IMR-90 (cell line): ENCODE measurements around the gene KCNQ1. TPM values are rescaled to one million over a fixed set of nuclear protein-coding genes. Genes with fewer than 3 reads are reported as not detected.

ENCODE experiments used
- ATAC-seq: fragments of 200-7000 bp; cut with Tn5 transposase; 2 replicates; pipeline ENCODE4 v1.9.1; 2020; ENCODE audit warnings: low read depth, mild to moderate bottlenecking, moderate library complexity
- BruUV-seq: library from RNA; stranded (reverse); fragments of 400-500 nt; replicated peaks from 2 replicates; lab custom pipeline; 2021; lab: Mats Ljungman, UMichigan
- CTCF ChIA-PET: fragments of 300-600 bp; formaldehyde crosslinking; extraction: SDS; loops from one replicate; lab custom pipeline; 2021; ENCODE audit warnings: antibody characterized with exemption; lab: Yijun Ruan, JAX
- POLR2A ChIA-PET: fragments of 300-600 bp; sonication (Branson Sonifier 250); formaldehyde crosslinking; loops from one replicate; lab custom pipeline; 2022; ENCODE audit warnings: antibody characterized with exemption; ENCODE audit not compliant: unreplicated experiment; lab: Charles Lee
- DNase-seq: peaks from one replicate; pipeline ENCODE4 v3.0.0; 2013
- H2AFZ ChIP-seq: replicated peaks from 2 replicates; pipeline ENCODE3; 2013; ENCODE audit warnings: low read length, mild to moderate bottlenecking; ENCODE audit not compliant: poor library complexity
- H2AK5ac ChIP-seq: 2 replicates; pipeline ENCODE4 v1.6.1; 2013; ENCODE audit warnings: low read depth, low read length, inconsistent platforms
- H2AK9ac ChIP-seq: replicated peaks from 2 replicates; pipeline ENCODE3; 2013; ENCODE audit warnings: mild to moderate bottlenecking, low read depth, low read length, moderate library complexity; ENCODE audit not compliant: poor library complexity
- H2BK120ac ChIP-seq: 2 replicates; pipeline ENCODE4 v1.6.1; 2013; ENCODE audit warnings: low read depth, low read length, inconsistent platforms
- H2BK15ac ChIP-seq: 3 replicates; pipeline ENCODE4 v1.6.1; 2013; ENCODE audit warnings: low read depth, low read length, inconsistent platforms
- H2BK20ac ChIP-seq: 2 replicates; pipeline ENCODE4 v1.6.1; 2013; ENCODE audit warnings: low read depth, mild to moderate bottlenecking, inconsistent platforms, low read length, moderate library complexity
- H2BK5ac ChIP-seq: 2 replicates; pipeline ENCODE4 v1.6.1; 2013; ENCODE audit warnings: mild to moderate bottlenecking, low read depth, low read length, inconsistent platforms; ENCODE audit not compliant: poor library complexity, severe bottlenecking
- H3K14ac ChIP-seq: replicated peaks from 2 replicates; pipeline ENCODE4 v1.6.1; 2013; ENCODE audit warnings: low read depth, low read length, inconsistent platforms
- H3K18ac ChIP-seq: 2 replicates; pipeline ENCODE4 v1.6.1; 2013; ENCODE audit warnings: low read depth, low read length, control low read depth
- H3K23ac ChIP-seq: 2 replicates; pipeline ENCODE4 v1.6.1; 2013; ENCODE audit warnings: low read depth, low read length, inconsistent platforms
- H3K27ac ChIP-seq: 2 replicates; pipeline ENCODE4 v1.5.1; 2013; ENCODE audit warnings: mild to moderate bottlenecking, control low read depth, low read length; ENCODE audit not compliant: insufficient read depth
- H3K27me3 ChIP-seq: 2 replicates; pipeline ENCODE4 v1.6.1; 2013; ENCODE audit warnings: low read length; ENCODE audit not compliant: control insufficient read depth, insufficient read depth
- H3K36me3 ChIP-seq: 2 replicates; pipeline ENCODE4 v1.6.1; 2013; ENCODE audit warnings: low read length, mixed read lengths; ENCODE audit not compliant: control insufficient read depth, insufficient read depth
- H3K4ac ChIP-seq: 2 replicates; pipeline ENCODE4 v1.6.1; 2013; ENCODE audit warnings: low read depth, low read length, inconsistent platforms
- H3K4me1 ChIP-seq: 2 replicates; pipeline ENCODE4 v1.6.1; 2013; ENCODE audit warnings: low read length, mixed read lengths; ENCODE audit not compliant: control insufficient read depth, insufficient read depth
- H3K4me2 ChIP-seq: 2 replicates; pipeline ENCODE4 v1.6.1; 2013; ENCODE audit warnings: low read depth, mild to moderate bottlenecking, control low read depth, low read length, moderate library complexity
- H3K4me3 ChIP-seq: 2 replicates; pipeline ENCODE4 v1.5.1; 2013; ENCODE audit warnings: low read depth, mild to moderate bottlenecking, control low read depth, low read length, moderate library complexity; ENCODE audit not compliant: insufficient read depth
- H3K56ac ChIP-seq: 2 replicates; pipeline ENCODE4 v1.6.1; 2013; ENCODE audit warnings: low read length, inconsistent platforms; ENCODE audit not compliant: insufficient read depth; ENCODE audit errors: extremely low read depth
- H3K79me1 ChIP-seq, 2 experiments: 2 replicates each; pipeline ENCODE4 v1.6.1; 2013; ENCODE audit warnings: low read length in 2 of 2, inconsistent platforms in 1 of 2, low read depth in 1 of 2
- H3K9ac ChIP-seq: 2 replicates; pipeline ENCODE4 v1.6.1; 2013; ENCODE audit warnings: low read depth, low read length, control low read depth
- H3K9me1 ChIP-seq: 2 replicates; pipeline ENCODE4 v1.6.1; 2013; ENCODE audit warnings: low read length, inconsistent platforms; ENCODE audit not compliant: insufficient read depth
- H3K9me3 ChIP-seq: 2 replicates; pipeline ENCODE4 v1.6.1; 2013; ENCODE audit warnings: low read length; ENCODE audit not compliant: control insufficient read depth, insufficient read depth
- H4K20me1 ChIP-seq: 2 replicates; pipeline ENCODE4 v1.6.1; 2013; ENCODE audit warnings: low read length, inconsistent platforms; ENCODE audit not compliant: insufficient read depth
- H4K5ac ChIP-seq: 2 replicates; pipeline ENCODE4 v1.6.1; 2013; ENCODE audit warnings: mild to moderate bottlenecking, low read depth, low read length, control low read depth
- H4K8ac ChIP-seq, 2 experiments: 2 replicates each; pipeline ENCODE4 v1.6.1; 2013; ENCODE audit warnings: low read depth in 2 of 2, low read length in 2 of 2, control low read depth in 1 of 2, inconsistent platforms in 1 of 2
- H4K91ac ChIP-seq: 2 replicates; pipeline ENCODE4 v1.6.1; 2013; ENCODE audit warnings: low read depth, low read length, inconsistent platforms; ENCODE audit not compliant: insufficient read depth
- BHLHE40 ChIP-seq: fragments of 150-350 bp; IDR thresholded peaks from 2 replicates; pipeline ENCODE4 v1.6.1; 2016; ENCODE audit warnings: mild to moderate bottlenecking, low read depth, low read length
- CEBPB ChIP-seq: IDR thresholded peaks from 2 replicates; pipeline ENCODE4 v1.6.1; 2012; ENCODE audit warnings: low read depth, low read length, improper control_type of control experiment
- CHD1 ChIP-seq: IDR thresholded peaks from 2 replicates; pipeline ENCODE4 v1.6.1; 2012; ENCODE audit warnings: low read depth, low read length, improper control_type of control experiment
- CTCF ChIP-seq: conservative IDR thresholded peaks from 2 replicates; pipeline ENCODE4 v1.5.1; 2012; ENCODE audit warnings: mild to moderate bottlenecking, low read depth, low read length, improper control_type of control experiment
- FOS ChIP-seq: fragments of 150-350 bp; IDR thresholded peaks from 2 replicates; pipeline ENCODE4 v1.6.1; 2016; ENCODE audit warnings: low read depth, low read length
- MAFK ChIP-seq: IDR thresholded peaks from 2 replicates; pipeline ENCODE4 v1.6.1; 2012; ENCODE audit warnings: low read depth, low read length, improper control_type of control experiment
- MAZ ChIP-seq: IDR thresholded peaks from 2 replicates; pipeline ENCODE4 v1.6.1; 2012; ENCODE audit warnings: low read depth, mild to moderate bottlenecking, low read length, improper control_type of control experiment, moderate library complexity, borderline replicate concordance
- MXI1 ChIP-seq: IDR thresholded peaks from 2 replicates; pipeline ENCODE4 v1.6.1; 2012; ENCODE audit warnings: low read depth, mild to moderate bottlenecking, low read length, moderate library complexity, borderline replicate concordance
- NFE2L2 ChIP-seq: fragments of 150-350 bp; IDR thresholded peaks from 2 replicates; pipeline ENCODE4 v1.6.1; 2016; ENCODE audit warnings: low read depth, mild to moderate bottlenecking, low read length
- POLR2A ChIP-seq: IDR thresholded peaks from 2 replicates; pipeline ENCODE4 v1.6.1; 2012; ENCODE audit warnings: mild to moderate bottlenecking, low read depth, low read length
- RAD21 ChIP-seq: IDR thresholded peaks from 2 replicates; pipeline ENCODE4 v1.6.1; 2012; ENCODE audit warnings: low read length, improper control_type of control experiment
- RCOR1 ChIP-seq: IDR thresholded peaks from 2 replicates; pipeline ENCODE4 v1.6.1; 2012; ENCODE audit warnings: mild to moderate bottlenecking, low read length, improper control_type of control experiment; ENCODE audit not compliant: insufficient replicate concordance
- RFX5 ChIP-seq: IDR thresholded peaks from 2 replicates; pipeline ENCODE4 v1.8.0; 2012; ENCODE audit warnings: low read depth, mild to moderate bottlenecking, low read length, moderate library complexity
- SMC3 ChIP-seq: fragments of 150-350 bp; IDR thresholded peaks from 2 replicates; pipeline ENCODE4 v1.6.1; 2016; ENCODE audit warnings: low read depth, mild to moderate bottlenecking, antibody characterized with exemption, low read length, moderate library complexity
- USF2 ChIP-seq: fragments of 150-350 bp; IDR thresholded peaks from 2 replicates; pipeline ENCODE4 v1.6.1; 2017; ENCODE audit warnings: mild to moderate bottlenecking, antibody characterized with exemption, low read length, low read depth
- WGBS, 2 experiments: methylation state at CpG; one replicate each; pipeline versions ENCODE4 v1.1.5 to v1.1.7; 2013; ENCODE audit warnings: missing lambda C conversion rate in 2 of 2; ENCODE audit not compliant: insufficient read length in 1 of 2; ENCODE audit errors: extremely low coverage in 2 of 2; 5-methylcytosine and 5-hydroxymethylcytosine counted together
- dilution Hi-C: fragments of 300-500 bp; cut with HindIII; formaldehyde crosslinking; loops from one replicate; pipeline ENCODE4 v1.14.3; 2018; ENCODE audit warnings: low sequenced_read_pairs; ENCODE audit not compliant: unreplicated experiment
- in situ Hi-C: fragments of 300-500 bp; cut with MboI; formaldehyde crosslinking; loops from 3 replicates; pipeline ENCODE4 v1.14.3; 2019; ENCODE audit warnings: low sequenced_read_pairs, inconsistent platforms, mixed read lengths
- intact Hi-C: fragments of 100-400 bp; cut with micrococcal nuclease; formaldehyde crosslinking; loops from 2 replicates; pipeline ENCODE4 v1.10.0; 2022
- polyA plus RNA-seq, 3 experiments: library from polyadenylated mRNA; depleted of rRNA; stranded (reverse); fragments of >200 nt; gene quantifications; 2 replicates each; pipeline ENCODE4 v1.2.3, GENCODE V29; 2012; ENCODE audit warnings: low replicate concordance in 1 of 3
- total RNA-seq: library from RNA; depleted of rRNA; stranded (reverse); fragments of >200 nt; gene quantifications from 2 replicates; pipeline ENCODE4 v1.2.3, GENCODE V29; 2012
- TF ChIP-seq, protein P1 (sequence below): fragments of 150-350 bp; IDR thresholded peaks from 2 replicates; pipeline ENCODE4 v1.6.1; 2016; ENCODE audit warnings: low read depth, mild to moderate bottlenecking, low read length, moderate library complexity, borderline replicate concordance

KCNQ1 gene
- total and polyA plus RNA-seq, 2 of the 4 experiments (the other 2 are of a cell fraction) = 0.07 TPM; not detected in 1

- CTCF ChIA-PET = no interaction called here
- no TSS peak for BruUV-seq
These were observed 131.7 kb downstream of the KCNQ1 start for GRCh38 chr11:2576549-2576948.

More at GRCh38 chr11:2576549-2576948, 131.7 kb downstream of the KCNQ1 start:
- 53% methylated on average over 5 of the region's 15 CpGs; no CpG with 5 or more reads in 1 of the 2 experiments for WGBS, 2 experiments
- Histone ChIP-seq H2BK5ac (no peak overlapping the region), H4K20me1 (no peaks in the 10 kb centered on the region), H3K4me2 (no peak overlapping the region), H2BK15ac (no peak overlapping the region), H4K8ac (no peak overlapping the region), H3K18ac (no peak overlapping the region), H3K4ac (no peak overlapping the region), H3K4me3 (no peak overlapping the region), H4K91ac (no peak overlapping the region), H3K9ac (no peak overlapping the region), H2BK20ac (no peak overlapping the region), H4K5ac (no peak overlapping the region), H2BK120ac (no peak overlapping the region), H3K36me3 (no peaks in the 10 kb centered on the region), H3K79me1 (no peaks in the 10 kb centered on the region), H3K56ac (no peak overlapping the region), H3K23ac (no peak overlapping the region), H2AK9ac (no peak overlapping the region), H3K4me1 (no peaks in the 10 kb centered on the region), H3K27ac (no peak overlapping the region), H3K9me1 (no peaks in the 10 kb centered on the region), H2AK5ac (no peak overlapping the region), H3K27me3 (peaks cover 15% of the 10 kb centered on the region; the same call in 1 of the 2 replicates), H3K9me3 (no peaks in the 10 kb centered on the region), H2AFZ (no peak overlapping the region), H3K14ac (no peak overlapping the region)
- intact Hi-C loops = no loop called here
- TF ChIP-seq CTCF (no peak), NFE2L2 (no peak), RFX5 (no peak), MAZ (no peak), USF2 (no peak), RCOR1 (no peak), MXI1 (no peak), BHLHE40 (no peak), CHD1 (no peak), POLR2A (no peak), MAFK (no peak), FOS (no peak), SMC3 (no peak), RAD21 (no peak), CEBPB (no peak)
- TF ChIP-seq, protein P1, sequence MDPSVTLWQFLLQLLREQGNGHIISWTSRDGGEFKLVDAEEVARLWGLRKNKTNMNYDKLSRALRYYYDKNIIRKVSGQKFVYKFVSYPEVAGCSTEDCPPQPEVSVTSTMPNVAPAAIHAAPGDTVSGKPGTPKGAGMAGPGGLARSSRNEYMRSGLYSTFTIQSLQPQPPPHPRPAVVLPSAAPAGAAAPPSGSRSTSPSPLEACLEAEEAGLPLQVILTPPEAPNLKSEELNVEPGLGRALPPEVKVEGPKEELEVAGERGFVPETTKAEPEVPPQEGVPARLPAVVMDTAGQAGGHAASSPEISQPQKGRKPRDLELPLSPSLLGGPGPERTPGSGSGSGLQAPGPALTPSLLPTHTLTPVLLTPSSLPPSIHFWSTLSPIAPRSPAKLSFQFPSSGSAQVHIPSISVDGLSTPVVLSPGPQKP = no peak
- dilution Hi-C loops = no loop called here
- DNase-seq (no peak), ATAC-seq (no peak)
- POLR2A ChIA-PET = no interaction called here
- in situ Hi-C loops = no loop called here
